Measurements from ENCODE around the gene SLC28A3. TPM values are rescaled to one million over a fixed set of nuclear protein-coding genes. Genes with fewer than 3 reads are reported as not detected.

Gene SLC28A3
- polyA plus RNA-seq, 10 donors = 0.04 to 0.49 (median 0.07) TPM; not detected in 3

GRCh38 chr9:84297162-84297821 is 43.3 kb downstream of the SLC28A3 start:
- DNase-seq = peak in 1 of 3 donors; percentile 45

DNA sequence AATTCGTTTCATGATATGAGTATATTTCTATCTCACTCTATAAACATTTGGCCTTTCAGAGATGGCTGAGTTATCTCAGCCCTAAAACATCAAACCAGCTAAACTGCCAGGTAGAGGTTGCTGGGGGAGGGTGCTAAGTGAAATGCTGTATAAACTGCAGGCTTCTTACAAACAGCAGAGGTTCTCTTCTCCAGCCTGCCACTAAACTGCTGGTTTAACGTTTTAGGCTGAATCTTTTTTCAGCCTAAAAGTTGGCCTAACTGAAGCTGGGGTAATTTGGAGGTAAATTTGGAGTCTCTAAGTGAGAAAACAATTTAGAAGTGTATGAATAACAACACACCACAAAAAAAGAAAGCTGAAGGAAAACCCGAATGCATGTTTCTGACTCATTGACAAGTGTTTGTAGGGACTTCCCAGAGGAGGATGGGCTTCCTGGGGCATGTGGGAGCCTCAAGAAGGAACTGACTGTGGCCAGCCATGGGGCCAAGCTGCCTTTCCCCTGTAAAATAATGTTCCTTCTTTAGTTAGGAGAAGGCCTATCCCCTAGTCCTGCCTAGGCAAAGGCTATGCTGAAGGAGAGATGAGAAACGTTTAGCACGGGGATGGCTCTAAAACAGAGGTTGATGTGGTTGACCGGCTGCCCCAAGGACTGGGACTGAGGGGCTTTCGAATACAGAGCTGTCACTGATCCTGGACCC is 44.3 kb downstream of the SLC28A3 start:
- DNase-seq = peak in 1 of 3 donors; percentile 34

- no peak for DNase-seq
Observed at GRCh38 chr9:84294241-84294950, 46.2 kb downstream of the SLC28A3 start.

DNA sequence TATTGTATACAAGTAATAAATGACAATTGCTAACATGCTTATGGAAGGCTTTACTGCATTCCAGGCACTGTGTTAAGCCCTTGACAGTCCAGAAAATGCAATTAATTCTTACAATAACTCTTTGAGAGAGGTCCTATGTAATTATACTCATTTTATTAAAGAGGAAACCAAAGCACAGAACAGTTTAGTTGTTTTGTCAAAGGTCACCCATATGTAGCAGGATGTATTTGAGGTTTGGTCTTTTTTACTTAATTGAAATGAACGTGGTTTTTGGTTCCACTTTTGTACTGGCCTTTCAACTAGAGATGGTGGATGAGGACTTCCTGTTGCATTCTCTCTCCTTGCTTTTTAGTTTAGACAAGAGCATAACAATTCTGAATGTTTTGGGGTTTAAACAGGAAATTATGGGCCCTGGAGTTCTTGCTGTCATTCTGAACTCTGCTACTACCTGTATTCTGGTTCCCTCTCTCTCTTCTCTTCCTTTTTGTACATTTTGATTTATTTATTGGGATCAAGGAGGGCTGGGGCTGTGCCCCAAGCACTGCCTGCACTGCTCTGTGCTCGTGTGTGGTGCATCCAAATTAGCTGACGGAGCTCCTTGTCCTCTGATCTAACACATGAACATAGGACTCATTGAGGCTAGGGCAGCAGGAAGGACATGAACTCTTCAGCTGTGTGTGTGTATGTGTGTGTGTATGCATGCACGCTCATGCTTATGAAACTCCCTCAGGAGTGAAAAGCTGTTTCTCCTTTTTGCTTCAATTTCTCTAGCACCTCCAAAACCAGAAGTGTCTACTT is 47.4 kb downstream of the SLC28A3 start:
- no peak for DNase-seq

DNA sequence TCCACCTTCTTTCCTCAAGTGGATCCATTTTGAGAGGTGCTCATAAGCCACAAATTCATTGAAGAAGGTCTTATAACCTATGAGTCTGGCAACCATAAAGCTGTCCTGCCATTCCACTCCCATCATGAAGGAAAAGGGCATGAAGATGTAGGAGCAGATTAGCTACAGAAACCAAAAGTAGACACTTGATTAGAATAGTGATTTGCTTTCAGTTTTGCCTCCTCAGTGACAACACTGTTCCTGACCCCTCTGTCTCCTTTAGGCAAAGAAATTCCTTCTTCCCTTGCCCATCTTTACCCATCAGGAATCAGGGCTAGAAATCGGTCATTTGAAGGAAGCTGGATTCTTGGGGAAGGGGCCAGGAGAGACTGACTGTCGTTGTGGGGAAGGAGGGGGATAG is 55.2 kb downstream of the SLC28A3 start:
- no peak for DNase-seq

DNA sequence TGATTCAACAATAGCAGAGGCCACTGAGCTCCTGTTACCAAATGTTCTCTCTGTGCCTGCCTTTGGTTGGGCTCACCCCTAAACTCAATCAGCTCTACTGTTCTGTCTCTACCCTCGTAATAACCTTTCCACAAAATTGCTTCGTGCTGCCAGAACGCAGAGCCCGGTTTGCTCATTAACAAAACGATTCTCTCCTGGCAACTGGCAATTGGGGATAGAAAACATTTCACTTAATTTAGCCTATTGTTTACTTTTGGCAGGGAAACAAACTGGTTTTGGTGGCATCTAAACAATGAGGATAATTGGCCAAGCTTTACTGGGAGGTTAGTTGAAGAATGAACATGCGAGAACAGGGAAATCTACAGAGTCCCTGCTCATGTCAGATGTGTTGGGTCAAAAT is 56.6 kb downstream of the SLC28A3 start:
- no peak for DNase-seq

GRCh38 chr9:84278130-84278529 is 62.4 kb downstream of the SLC28A3 start:
- DNase-seq = no peak

DNA sequence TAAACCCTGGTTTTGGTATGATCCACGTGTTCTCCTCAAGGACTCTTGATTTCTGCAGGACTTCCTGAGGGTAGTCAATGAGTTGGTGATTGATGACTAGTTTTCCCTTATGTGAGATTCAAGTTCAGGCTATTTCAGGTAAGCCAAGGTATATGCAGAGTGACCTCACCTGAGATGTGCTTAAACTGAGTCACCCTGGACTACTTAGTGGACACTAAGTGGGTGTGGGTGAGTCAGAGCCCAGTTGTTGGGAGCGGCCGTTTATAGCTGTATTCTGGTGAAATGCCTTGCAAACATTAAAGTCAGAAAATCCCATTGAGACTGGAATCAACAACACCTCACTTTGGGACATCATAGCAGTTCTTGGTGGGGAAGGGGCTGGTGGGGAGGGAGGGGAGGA is 62.9 kb downstream of the SLC28A3 start:
- no peak for DNase-seq

DNA sequence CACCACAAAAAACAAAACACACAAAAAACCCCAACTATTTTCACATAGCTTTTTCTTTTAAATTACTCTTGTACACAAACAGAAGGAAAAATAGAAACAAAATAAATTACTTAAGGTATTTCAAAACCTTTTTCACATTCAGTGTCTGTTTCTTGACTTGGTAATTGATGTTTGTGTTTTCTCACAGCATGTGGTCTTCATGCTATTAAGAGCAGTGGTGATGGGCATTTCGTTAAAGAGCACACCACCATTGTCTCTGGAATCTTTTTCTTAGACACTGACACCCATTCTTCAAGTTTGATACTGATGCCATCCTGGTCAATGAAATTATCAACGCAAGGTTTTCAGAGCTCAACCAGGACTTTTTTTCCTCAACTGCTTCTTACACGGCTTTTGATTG is 63.8 kb downstream of the SLC28A3 start:
- DNase-seq = no peak

DNA sequence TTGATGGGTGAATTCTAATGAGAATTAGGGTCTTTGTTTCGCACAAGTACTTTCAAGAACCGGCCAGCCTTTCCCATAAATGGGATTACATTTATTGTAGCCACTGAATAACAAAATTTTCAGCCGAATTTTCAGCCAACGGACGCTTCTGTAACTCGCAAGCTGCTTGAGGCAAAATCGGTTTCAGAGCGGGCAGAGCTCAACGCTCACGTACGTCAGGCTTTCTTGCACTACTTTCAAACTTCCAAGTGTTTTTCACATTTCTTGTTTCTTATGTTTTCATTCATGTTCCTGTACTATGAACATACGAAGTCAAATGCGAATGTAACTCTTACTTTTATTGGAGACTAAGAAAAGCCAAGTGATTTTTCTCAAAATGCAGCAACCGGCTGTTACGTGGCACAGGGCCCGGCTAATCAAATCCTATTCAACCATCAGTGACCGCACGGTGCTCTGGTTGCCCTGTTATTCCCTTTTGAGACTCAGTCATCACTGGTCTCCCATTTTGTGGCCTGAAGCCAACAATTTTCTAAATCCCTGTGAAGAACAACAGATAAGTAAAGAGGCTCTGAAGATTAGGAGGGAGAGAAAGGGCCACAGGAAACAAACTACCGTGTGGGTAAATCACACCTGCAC is 68.5 kb downstream of the SLC28A3 start:
- DNase-seq = peak in 2 of 3 donors; percentile 26 to 67

DNA sequence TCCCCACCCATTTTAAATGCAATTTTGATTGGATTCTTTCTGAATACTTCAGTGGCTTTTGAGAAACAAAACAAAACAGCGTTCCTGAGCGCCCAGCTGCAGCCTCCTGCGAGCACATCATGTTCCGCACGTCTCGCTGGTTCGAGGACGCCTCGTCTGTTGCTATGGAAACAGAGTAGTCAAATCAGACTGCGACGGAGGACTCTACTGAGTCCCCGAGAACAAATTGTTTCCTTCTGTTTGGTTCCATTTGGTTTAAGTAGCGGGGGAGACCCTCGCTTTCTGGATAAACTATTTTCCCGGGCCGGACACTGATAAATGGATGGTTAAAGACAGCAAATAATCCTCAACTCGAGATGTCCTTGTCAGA is 69.0 kb downstream of the SLC28A3 start:
- DNase-seq = peak; percentile 70 to 94 (median 84)

- no peak for DNase-seq
Observed at GRCh38 chr9:84270847-84271530, 69.6 kb downstream of the SLC28A3 start.

GRCh38 chr9:84266087-84266561 is 74.4 kb downstream of the SLC28A3 start:
- DNase-seq = no peak

DNA sequence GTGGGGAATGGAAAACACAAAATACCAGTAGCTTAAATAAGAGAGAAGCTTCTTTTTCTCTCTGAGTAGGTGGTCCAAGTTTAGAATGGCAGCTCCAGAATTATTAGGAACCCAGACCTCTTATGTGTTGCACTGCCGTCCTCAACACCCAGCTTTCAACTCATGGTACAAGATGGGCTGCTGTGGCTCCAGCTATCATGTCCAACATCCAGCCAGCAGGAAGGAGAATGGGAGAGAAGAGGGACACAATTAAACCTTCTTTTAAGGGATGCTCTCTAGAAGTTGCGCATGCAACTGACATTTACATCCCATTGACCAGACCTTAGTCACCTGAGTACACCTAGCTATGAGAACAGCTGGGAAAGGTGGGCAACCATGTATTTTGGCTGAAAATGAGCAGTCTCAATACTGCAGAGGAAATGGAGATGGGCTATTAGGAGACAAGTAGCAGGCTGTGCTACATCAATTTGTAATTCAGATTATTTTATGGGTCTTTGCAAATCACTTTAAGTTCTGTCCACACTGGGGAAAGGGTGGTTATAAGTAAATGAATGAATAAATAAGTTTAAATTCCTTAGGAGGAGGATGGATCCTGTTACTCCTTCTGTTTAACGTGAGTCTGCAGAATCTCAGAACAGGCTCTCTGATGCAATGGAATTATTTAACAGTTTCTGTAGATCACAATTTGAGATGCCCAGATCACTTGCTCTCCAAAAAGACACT is 76.1 kb downstream of the SLC28A3 start:
- DNase-seq = no peak

GRCh38 chr9:84261070-84261746 is 79.3 kb downstream of the SLC28A3 start:
- peak; percentile 68 to 90 (median 82) for DNase-seq

DNA sequence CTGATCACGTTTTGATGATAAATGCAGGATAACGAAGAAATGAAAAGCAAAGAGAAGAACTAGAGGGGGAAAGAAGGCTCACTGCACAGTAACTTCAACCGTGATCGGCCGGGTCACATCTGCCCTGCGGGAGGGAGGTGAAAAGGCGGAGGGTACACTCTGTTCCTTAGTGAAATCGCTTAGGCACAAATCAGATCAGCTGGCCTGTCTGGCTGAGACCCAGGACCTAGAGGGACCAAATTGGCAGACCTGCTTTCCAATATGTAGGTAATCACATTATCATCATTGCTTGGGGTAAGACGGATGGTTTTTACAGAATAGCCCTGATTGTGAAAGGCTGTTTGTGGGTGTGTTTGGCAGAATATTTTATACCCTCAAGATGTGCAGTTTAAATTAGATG is 82.2 kb downstream of the SLC28A3 start:
- no peak for DNase-seq

GRCh38 chr9:84255696-84256095 is 84.9 kb downstream of the SLC28A3 start:
- no peak for DNase-seq

DNA sequence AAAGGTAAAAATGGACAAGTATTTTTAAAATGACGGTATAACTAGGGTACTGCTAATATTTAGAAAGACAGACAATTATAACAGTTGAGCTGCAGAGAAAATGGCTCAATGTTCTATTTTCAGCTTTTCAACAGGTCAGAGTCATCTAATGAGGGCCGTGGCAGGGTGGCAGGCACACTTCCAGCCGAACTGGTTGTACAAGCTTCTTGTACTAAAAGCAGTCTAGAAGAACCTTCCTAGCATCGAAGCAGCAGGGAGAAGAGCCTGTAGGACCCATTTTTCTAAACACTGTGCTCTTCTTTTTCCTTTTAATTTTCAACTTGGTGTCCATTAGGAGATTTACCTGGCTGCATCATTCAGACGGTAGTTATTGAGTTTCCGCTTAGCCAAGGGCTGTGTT is 85.6 kb downstream of the SLC28A3 start:
- no peak for DNase-seq

GRCh38 chr9:84251921-84252320 is 88.6 kb downstream of the SLC28A3 start:
- no peak for DNase-seq
